D341Med (cell line): Measurements from ENCODE around the gene STK35.

Experiments used
- DNase-seq: peaks from one replicate; pipeline ENCODE4 v3.0.0; 2012; ENCODE audit warnings: low spot score

STK35 gene

DNA sequence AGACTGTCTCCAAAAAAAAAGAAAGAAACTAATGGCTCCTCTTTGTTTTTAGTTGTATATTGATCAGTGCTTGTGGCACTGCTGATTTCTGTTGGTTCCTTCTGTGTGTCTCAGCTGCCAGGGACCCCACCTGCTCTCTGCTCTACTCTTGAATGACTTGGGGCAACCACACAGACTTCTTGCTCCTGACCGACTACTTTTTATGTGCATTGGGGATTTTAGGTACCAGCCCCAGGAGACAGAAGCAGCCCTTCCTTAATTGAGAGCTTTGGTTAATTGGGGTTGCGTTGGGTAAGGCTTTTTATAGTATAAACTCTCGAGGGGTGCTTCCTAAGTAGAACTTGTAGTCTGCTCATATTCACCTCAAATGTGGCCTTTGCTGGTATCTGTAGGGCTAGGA, 6.9 kb downstream of the STK35 start:
- DNase-seq = no peak

DNA sequence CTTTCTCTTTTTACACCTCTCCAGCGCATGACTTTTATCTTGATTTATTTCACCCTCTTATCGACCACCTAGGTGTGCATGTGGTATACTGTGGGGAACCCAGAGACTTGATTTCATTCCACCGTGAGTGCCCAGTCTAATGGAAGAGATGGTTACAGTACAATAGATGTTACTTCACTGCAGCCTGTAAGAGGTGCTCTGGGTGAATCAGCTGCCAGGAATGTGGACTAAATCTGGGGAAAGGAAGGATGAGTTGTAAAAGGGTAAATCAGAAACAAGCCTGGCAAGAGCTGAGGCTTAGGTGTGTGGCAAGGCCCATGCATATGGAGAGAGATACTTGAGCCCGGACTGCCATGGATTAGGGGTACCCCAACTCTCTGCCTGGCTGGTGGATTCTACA, 7.4 kb downstream of the STK35 start:
- DNase-seq = no peak

DNA sequence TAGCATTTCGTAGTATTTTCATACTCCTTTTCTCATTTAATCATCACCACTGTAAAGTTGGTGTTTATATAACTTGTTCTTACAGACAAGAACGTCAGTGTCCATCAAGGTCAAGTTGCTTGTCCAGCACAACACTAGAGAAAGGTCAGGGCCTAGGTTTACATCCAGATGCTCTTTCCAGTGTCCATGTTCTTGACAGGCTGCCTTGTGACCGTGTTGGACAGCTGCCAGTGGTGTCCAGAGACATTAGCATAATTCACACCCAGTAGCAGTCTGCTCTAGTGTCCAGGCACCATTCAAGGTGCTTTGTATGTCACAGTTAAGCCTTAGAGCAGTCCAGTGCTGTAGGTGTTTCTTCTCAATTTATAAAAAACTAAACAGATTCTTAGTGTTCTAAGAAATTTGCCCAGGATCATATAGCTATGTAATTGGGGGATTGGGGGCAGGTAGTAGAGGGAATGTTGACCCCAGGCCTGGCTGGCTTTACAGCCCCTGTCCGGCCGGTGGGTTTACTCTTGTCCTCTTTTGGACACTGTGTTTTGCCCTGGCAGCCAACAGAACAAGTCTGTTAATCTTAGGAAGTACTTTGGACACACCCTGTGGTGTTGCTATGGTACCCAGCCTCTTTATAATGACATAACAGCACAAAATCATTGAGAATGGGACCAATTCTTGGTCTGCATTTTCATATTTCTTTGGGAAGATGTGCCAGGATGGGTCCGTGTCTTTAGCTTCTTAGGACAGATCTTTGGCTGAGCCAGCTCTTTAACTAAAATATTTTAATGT, 8.0 kb downstream of the STK35 start:
- no peak for DNase-seq

DNA sequence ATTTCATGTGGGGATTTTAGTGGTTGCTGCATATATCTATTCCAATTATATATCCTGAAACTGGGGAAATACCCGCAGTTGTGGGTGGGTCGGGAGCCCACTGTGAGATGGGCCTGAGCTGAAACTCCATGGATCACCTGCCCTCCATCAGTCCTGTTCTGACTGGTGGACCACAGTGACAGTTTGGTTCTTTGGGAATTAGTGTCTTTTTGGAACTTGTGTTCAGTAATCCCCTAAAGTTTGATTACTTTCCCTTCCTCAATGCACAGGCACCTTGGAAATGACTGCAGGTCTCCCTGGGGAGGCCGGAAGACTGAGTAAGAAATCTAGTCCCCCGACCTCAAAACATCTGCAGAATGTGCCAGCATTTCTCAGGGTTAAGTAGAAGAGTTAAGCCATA, 11.3 kb downstream of the STK35 start:
- no peak for DNase-seq

DNA sequence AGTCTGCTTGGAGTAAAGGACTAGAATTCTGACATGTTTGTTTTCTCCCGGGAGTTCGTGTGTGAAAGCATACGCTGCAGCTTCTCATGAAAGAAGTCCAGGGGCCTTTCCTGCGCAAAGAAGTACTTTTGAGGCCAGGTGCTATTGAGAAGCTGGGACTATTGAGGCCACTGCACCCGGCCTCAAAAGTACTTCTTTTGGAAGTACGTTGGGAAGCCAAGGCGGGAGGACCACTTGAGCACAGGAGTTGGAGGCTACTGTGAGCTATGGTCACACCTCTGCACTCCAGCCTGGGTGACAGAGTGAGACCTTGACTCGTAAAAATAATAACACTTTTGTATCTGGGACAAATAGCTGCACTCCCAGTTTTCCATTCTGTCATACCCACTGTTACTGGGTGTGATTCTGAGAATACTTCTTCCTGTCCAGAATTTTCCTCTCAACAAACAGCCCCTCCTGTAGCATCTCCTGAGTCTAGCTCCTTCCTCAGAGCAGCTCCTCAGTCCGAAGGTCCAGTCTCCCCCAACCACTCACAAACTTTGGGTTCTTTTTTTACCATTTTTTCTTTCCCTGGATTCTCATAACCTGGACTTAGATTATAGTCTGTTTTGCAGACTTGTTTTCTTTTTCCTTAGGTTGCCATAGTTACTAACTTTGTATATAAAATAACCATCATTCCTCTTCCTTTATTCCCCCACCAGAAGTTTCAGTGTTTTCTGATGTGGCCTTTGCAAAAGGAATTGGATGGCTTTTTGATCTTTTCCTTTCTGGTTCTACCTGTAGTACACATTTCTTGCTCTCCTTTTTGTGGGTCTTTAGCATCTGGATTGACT, 12.7 kb downstream of the STK35 start:
- no peak for DNase-seq

DNA sequence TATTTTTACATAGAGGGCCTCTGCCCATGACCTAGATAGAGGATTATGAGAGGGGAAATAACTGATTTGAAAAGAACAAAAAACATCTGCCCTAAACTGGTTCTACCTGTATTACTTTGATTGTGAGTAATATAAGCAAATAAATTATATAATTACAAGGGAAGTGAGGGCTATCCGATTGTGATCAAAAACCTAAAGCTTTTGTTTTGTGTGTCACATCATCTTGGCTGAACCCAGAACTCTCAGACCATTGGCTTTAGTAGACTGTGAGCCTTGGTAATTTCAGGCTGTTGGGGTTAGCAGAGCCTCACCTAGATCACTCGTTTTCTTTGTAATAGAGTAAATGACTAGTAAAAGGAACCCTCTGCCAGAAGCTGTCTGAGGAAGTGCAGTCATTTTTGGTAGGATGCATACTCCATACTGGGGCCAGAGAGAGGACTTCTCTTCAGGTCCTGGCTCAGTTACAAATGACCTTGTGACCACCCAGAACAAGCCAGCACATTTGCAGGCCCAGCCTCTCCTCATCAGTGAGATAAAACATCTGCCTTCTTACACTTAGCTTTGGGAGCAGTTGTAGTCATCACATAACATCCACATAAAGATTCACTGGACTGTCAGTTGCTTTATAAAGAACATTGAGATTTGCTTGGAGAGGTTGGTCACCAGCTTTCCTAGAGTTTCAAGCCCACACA, 13.5 kb downstream of the STK35 start:
- DNase-seq = no peak

DNA sequence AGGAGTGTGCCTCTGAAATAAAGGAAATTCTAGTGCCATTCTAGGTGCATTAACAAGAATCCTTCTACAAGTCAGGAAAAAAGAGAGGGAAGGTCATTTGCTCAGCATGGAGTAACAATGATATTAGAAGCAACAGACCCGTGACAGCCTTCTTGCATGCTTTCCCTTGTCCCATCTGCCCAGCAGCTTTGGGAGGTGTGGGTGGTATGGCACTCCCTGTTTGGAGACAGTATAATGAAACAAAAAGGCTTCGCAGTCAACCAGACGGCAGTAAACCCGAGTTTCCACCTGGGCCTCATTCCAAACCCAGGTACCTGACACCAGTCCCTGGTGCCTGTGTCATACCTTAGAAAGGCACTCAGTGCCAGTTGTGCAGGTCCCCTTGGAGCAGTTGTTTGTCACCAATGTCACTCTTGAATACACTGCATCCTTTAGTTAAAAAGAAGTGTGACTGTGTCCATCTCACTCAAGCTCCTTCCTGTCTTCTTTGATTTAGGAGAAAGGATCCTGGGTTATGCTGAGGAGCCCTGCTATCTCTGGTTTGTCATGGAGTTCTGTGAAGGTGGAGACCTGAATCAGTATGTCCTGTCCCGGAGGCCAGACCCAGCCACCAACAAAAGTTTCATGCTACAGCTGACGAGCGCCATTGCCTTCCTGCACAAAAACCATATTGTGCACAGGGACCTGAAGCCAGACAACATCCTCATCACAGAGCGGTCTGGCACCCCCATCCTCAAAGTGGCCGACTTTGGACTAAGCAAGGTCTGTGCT, 14.7 kb downstream of the STK35 start:
- no peak for DNase-seq

DNA sequence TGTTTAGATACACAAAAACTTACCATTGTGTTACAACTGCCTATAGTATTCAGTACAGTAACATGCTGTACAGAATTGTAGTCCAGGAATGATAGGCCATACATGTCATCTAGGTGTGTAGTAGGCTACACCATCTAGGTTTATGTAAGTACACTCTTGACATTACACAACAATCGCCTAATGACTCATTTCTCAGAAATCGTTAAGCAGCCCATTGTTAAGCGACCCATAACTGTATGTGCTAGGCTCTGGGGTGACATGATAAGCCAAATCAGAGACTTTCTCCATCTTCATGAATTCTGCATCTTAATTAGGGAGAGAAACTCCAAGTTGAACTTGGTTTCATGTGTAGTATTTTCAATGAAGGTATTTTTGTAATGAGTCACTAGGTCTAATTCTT, 17.2 kb downstream of the STK35 start:
- no peak for DNase-seq

DNA sequence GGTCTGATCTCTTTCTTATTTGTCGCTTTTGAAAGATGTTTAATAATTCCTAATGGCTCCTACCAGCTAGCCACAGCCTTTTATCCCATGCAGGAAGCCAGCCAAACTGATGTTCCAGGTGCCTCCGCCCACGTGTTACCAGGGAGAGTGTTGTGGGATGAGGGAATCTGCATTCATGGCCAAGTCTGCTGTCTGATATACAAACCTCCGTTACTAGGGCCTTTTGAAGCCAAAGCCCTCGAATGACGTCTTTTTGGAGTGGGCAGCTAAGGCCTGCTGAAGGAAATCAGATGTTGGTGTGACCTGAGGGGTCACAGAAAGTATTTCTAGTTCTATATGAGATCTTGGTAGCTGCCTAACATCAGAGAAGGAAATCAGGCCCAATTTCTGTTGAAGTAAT, 21.3 kb downstream of the STK35 start:
- DNase-seq = no peak

DNA sequence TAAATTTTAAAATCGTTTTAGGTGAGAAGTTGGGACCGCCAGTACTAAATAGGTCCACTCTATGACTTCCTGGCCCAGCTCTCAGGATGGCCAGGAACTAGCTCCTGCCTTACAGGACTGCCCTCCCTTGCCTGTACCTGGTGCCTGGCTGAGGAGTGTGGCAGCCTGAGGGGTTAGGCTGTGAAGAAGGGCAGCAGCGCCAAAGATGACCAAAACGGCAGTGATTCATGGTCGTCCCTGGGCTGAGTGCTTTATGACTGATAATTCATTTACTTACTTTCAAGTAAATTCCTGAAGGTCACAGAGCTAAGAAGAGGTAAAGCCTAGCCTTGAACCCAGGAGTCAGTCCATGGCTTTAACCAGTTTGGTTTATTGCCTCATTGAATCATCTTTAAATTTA, 22.1 kb downstream of the STK35 start:
- no peak for DNase-seq

DNA sequence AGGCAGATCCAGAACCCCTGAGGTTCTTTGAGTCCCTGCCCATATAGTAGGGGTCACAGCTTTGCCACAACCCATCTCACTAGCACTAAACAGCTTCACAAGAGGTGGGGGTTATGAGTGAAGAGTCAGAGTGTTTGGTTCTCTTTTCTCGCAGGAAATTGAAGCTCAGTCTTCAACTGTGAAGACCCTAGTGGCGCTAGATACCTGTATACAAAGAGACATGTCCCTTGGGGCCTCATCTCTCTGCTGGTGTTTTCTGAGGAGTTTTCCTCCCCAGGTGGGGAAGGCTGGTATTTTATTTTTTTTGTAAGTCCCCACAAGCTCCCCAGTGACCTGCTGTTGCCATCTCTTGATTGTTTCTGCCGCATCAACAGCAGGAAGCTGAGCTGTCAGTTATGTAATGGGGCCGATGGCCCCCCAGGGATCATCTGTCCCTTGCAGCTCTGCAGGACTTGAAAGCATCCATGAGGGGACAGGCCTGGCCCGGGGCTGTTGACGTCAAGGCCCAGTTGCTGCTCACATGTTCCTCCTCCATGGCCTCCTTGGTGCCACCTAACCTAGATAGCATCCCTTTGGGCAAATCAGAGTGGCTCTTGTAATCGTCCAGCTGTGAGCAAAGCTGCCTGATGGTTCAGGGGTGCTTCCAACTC, 23.1 kb downstream of the STK35 start:
- no peak for DNase-seq

DNA sequence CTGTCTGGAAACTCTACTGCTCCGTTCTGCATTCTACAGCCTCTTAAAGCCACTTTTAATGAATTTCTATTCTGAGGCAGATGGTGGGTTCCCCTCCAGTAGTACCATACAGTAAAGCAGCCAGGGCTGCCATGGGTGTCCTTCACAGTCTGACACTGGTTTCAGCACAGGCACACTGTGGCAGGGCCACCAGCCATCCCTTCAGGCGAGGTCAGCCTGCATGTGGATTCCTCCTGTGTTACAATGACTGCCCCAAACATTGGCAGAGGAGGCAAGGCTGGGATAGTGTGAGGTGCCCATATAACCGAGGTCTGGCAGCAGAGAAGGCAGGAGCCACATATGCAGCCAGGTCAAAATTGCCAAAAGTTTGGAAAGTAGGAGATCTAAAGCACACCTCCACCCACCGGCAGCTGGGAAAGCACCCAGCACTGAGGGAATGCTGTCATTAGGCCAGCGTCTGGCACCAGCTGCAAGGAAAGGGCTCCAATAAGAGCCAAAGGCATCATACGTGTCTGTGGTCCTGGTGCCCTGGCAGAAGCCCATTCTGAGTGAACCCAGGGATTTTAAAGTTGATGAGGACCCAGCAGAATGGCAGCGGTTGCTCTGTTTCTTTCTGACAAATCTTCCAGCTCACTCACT, 24.0 kb downstream of the STK35 start:
- DNase-seq = no peak

DNA sequence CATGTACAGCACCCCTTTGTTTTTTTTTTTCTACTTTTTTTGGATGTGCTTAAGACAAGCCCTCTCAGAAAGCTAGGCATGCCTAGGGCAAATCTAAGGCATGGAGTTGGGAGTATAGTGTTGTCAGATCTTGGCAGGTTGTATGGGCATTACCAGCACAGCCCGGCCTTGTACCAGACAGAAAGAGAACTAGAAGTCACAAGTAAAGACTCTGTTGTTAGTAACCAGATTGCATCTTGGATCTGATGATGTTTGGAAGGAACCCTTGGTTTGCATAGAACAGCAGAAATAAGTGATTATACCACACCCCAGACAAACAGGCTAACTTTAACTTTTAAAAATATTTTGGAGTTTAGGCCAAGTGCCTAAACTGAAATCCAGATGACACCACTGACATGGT, 25.6 kb downstream of the STK35 start:
- no peak for DNase-seq

DNA sequence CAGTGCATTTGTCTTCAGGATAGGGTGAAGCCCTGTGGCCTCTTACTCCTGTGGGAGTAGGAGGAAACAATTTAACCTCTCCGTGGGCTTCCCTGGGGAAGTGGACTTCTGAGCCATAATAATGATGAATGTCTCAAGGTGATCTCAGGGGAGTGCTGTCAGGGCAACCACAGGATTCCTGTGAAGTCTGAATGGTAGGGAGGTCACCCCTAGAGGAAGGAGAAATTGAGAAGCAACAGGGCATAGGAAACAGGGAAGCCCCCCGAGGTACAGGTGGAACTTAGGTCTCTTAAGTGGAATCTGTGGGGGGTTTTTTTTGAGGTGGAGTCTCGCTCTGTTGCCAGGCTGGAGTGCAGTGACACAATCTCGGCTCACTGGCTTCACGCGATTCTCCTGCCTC, 26.9 kb downstream of the STK35 start:
- no peak for DNase-seq

DNA sequence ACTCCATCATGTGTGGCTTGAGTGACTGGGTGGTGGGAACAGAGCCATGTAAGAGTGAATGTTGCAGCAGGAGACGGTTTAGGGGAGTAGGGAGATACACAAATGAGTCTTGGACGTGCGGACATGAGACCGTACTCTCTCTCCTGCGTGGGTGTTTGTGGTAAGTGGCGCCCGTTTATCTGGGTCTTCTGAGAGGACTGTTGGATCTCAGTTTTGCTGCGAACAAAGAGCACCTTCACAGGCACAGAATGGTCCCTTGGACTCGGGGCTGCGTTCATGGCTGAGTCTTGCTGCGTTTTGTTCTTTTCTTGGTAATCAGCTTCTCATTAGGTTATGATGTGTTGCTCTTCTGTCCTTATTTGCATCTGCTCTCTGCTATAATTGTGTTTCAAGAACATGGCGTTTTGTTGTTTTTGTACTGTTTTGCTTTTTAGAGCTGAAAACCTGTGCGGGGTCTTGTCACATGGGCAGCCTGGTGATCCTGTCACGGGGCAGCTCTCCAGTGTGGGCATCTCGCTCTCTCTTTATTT, 28.5 kb downstream of the STK35 start:
- DNase-seq = no peak

DNA sequence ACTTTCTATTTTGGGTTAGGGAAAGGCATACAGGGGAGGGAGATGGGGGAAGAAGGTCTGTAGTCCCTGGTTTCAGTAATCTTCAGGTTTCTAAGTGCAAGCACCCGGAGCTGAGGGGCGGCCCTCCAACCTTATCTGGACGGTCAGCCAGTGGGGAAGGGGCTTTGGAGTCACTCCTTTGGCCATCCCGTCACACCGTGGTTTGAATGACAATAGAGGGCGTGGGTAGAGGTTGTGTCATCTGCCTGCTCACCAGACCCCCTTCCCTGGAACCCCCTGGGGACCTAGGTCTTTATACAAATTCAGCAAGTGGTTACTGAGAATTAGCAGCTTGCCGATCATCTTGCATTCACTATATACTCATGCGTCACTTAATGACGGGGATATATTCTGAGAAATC, 29.1 kb downstream of the STK35 start:
- DNase-seq = no peak

DNA sequence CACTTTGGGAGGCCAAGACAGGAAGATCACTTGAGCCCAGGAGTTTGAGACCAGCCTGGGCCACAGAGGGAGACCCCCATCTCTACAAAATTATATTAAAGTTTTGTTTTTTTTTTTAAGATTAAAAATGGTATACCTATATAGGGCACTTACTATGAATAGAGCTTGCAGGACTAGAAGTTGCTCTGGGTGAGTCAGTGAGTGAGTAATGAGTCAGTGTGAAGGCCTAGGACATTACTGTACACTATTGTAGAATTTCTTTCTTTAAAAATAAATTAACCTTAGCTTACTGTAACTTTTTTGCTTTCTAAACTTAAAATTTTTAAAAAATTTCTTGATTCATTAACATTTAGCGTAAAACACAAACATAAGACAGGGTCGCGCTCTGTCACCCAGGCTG, 29.7 kb downstream of the STK35 start:
- no peak for DNase-seq

DNA sequence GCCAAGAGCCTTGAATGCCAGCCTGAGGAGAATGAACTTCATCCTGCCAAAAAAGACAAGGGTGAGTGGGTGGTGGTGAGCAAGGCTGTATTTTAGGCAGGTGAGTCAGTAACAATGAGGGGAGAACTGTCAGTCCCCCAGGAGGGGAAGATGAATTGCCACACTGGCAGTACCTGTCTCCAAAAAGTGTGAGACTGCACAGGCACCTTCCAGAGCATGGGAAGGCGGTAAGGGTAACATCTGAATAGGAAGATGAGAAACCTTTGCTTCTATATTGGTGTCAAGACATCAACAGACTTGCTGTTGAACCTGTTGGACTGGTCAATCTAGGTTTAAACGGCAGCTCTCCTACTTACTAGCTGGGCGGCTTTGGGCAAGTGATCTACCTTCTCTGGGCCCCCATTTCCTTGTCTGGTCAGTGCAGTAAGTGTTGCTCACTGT, 30.9 kb downstream of the STK35 start:
- DNase-seq = no peak

DNA sequence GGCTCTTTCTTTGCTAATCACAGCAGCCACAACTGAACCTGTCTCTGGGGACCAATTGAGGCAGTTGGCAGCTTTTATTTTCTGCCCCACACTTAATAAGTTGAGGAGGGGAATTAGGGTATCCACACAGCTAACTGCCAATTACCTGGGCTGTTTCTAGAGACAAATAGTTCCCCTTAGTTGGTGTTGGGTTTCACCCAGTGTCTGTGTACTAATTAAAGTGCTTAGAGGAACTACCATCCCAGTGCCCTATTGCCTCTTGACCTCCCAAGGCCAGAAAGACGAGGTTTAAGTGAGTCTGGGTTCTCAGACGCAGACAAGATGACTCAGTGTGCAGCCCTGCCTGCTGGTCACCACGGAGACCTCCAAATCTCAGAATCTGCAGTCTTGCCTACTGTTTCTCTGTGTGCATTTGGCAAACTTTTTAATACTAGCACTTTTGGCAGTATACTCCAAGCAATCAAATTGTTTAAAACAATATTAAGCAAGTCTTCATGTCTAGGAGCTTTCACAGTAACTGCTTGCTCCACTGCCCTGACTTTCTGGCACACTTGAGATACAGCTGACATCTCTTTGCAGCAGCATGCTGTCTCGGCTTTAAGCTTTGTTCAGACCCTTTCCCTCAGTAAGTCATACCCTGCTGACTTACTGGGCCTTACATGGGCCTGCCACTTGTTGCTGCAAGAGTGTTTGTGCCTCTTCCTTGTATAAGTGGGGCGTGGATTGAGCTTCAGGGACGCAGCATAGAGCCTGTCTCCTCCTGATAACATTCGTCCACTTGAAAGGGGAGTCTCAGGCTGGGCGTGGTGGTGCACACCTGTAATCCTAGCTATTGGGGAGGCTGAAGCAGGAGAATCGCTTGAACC, 31.9 kb downstream of the STK35 start:
- DNase-seq = no peak

DNA sequence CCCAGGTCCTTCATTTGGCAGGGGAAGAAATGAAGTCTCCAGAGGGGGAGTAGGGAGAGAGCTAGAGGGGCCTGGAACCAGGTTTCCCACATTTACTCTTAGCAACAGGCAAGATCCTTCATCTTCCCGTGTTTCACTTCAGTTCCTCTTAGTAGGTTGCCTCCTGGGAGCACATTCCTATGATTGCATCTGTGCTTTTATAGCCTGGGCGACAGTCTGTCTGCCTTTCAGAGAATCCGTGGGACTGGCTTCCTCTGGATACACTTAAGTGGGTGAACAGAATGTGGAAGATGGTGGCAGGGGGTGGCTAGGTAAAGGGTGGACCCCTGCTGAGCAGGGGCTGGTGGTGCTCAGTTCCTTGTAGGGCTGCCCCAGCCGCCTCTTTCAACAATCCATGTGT, 33.4 kb downstream of the STK35 start:
- no peak for DNase-seq
